Activated CD4-positive, alpha-beta T cell treated with anti-CD3 and anti-CD28 coated beads for 24 hours (primary cell): ENCODE data around the gene MXRA8.
A peak's percentile ranks its signal among the peaks of the same experiment; 100 is the strongest.
"Not testable (repeated sequence)": the region's sequence is repeated elsewhere in the genome, so short reads cannot be mapped to it uniquely, and the experiment has no call there.

Experiments used
- DNase-seq, 2 donors: peaks; one replicate each; pipeline ENCODE4 v3.0.0-alpha.2; 2020; ENCODE audit warnings: low read depth in 2 of 2

MXRA8 gene

GRCh38 chr1:1358433-1359271 lies at the start of gene MXRA8:
MXRA8 (minus strand) TSS chr1:1358555; CDS start chr1:1358504, 51 bp downstream.
- DNase-seq = no peak

GRCh38 chr1:1407636-1408318 lies 49.4 kb upstream of the MXRA8 start:
- no peak for DNase-seq

- DNase-seq = peak; percentile 90 to 92
Measured at GRCh38 chr1:1406821-1407635, 48.7 kb upstream of the MXRA8 start, which contains the start of gene MRPL20. MRPL20 (minus strand) TSS chr1:1407293; CDS start chr1:1407217, 76 bp downstream.

GRCh38 chr1:1406101-1406820 lies 47.9 kb upstream of the MXRA8 start:
- DNase-seq = no peak

GRCh38 chr1:1403653-1404052 lies 45.3 kb upstream of the MXRA8 start:
- no peak for DNase-seq

- not testable (repeated sequence) for DNase-seq
Measured at GRCh38 chr1:1402901-1403392, 44.6 kb upstream of the MXRA8 start.

GRCh38 chr1:1402072-1402900 lies 43.9 kb upstream of the MXRA8 start:
- no peak for DNase-seq

- no peak for DNase-seq
Measured at GRCh38 chr1:1401457-1402010, 43.2 kb upstream of the MXRA8 start.

GRCh38 chr1:1400576-1401456 lies 42.5 kb upstream of the MXRA8 start:
- no peak for DNase-seq

GRCh38 chr1:1399872-1400575 lies 41.7 kb upstream of the MXRA8 start:
- no peak for DNase-seq

- peak; percentile 99 for DNase-seq
Measured at GRCh38 chr1:1399187-1399871, 41.0 kb upstream of the MXRA8 start, which contains the start of gene CCNL2. CCNL2 (minus strand) TSS chr1:1399335; CDS start chr1:1399306, 29 bp downstream.

- DNase-seq = no peak
Measured at GRCh38 chr1:1398677-1399186, 40.4 kb upstream of the MXRA8 start.

GRCh38 chr1:1397839-1398523 lies 39.6 kb upstream of the MXRA8 start:
- no peak for DNase-seq

- DNase-seq = no peak
Measured at GRCh38 chr1:1395166-1395565, 36.8 kb upstream of the MXRA8 start.

GRCh38 chr1:1394116-1394515 lies 35.8 kb upstream of the MXRA8 start:
- no peak for DNase-seq

GRCh38 chr1:1393428-1393827 lies 35.1 kb upstream of the MXRA8 start:
- no peak for DNase-seq

- DNase-seq = no peak
Measured at GRCh38 chr1:1393014-1393413, 34.7 kb upstream of the MXRA8 start.
